HG03378 (cell line): ENCODE data around the gene UQCRQ.

Experiments
- ATAC-seq: cut with Tn5 transposase; IDR thresholded peaks from one replicate; pipeline ENCODE4 v1.9.1; 2021; ENCODE audit warnings: mild to moderate bottlenecking, moderate library complexity; ENCODE audit not compliant: unreplicated experiment

UQCRQ gene

DNA sequence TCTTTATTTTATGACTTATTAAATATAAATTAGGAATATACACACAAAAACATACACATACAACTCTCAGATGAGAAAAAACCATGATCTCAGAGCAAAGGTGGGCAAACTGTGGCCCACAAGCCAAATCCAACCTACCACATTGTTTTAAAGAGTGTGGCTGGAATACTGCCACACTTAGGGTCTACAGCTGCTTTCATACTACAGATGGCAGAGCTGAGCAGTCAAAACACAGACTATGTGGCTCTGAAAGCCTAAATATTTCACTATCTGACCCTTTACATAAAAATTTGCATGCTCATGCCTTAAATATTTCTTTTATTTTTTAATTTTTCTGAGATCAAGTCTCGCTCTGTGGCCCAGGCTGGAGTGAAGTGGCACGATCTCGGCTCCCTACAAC is 35.3 kb downstream of the UQCRQ start:
- ATAC-seq: no peak

DNA sequence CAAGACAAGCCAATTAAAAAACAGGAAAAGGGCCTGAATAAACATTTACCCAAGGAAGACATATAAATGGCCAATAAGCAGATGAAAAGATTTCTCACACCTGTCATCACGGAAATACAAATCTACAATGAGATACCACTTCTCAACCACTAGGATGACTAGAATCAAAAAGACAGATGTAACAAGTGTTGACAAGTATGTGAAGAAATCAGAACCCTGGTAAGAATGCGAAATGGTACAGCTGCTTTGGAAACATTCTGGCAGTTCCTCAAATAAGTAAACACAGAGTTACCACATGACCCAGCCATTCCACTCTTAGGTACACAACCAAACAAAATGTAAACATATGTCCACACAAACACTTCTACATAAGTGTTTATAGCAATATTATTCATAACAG is 39.5 kb downstream of the UQCRQ start:
- no peak for ATAC-seq

GRCh38 chr5:132907161-132907560 is 40.7 kb downstream of the UQCRQ start:
- no peak for ATAC-seq

DNA sequence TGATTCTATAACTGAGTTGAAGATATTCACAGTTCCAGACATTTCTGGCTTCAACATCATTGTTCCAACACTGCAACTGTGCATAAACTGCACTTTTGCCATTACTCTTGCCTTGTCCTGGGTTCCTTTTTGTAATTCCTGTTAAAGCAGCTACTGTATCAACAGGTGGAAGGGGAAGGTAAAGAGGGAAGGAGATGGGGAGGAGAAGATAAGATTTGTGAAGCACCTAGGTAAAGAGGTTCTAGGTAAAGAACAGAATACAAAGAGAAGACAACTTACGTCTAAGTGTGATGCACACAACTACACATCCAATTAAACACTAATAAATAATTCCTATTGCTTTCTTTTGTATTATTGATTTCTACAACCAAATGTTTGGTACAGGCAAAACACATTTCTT is 43.3 kb downstream of the UQCRQ start:
- no peak for ATAC-seq

DNA sequence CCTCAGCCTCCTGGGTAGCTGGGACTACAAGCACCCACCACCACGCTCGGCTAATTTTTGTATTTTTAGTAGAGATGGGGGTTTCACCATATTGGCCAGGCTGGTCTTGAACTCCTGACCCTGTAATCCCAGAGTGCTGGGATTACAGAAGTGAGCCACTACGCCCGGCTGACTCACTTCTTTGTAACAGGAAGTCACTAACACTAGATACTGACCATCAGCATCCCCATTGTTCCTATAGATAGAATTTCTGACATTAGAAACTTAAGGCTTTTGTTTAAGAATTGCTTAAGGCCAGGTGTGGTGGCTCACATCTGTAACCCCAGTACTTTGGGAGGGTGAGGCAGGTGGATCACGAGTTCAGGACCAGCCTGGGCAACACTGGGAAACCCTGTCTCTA is 49.2 kb downstream of the UQCRQ start:
- no peak for ATAC-seq

DNA sequence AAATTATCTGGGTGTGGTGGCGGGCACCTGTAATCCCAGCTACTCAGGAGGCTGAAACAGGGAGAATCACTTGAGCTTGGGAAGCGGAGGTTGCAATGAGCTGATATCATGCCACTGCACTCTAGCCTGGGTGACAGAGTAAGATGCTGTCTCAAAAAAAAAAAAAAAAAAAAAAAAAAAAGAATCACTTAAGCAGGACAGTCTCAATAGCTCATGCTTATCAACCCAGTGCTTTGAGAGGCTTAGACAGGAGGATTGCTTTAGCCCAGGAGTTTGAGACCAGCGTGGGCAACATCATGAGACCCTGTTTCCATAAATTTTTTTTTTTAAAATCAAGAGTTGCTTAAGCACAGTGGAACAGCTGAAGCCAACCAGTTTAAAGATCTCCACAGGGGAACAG is 49.6 kb downstream of the UQCRQ start:
- ATAC-seq: no peak
